Fibroblast of lung (primary cell): ENCODE measurements around the gene YIPF2.

ENCODE experiments used
- EZH2 ChIP-seq: IDR thresholded peaks from 2 replicates; pipeline ENCODE4 v1.5.1; 2012; ENCODE audit warnings: low read length, control low read depth, mild to moderate bottlenecking; ENCODE audit errors: missing control alignments
- TF ChIP-seq, protein P1 (sequence below), 2 donors: IDR thresholded peaks in 1 of 2; conservative IDR thresholded peaks in 1 of 2; 1 replicate in 1 of 2; 2 replicates in 1 of 2; pipeline ENCODE4 v1.5.1; 2011 to 2012; ENCODE audit warnings: low read length in 2 of 2, control low read depth in 1 of 2, inconsistent platforms in 1 of 2, low read depth in 1 of 2, mild to moderate bottlenecking in 1 of 2

DNA sequence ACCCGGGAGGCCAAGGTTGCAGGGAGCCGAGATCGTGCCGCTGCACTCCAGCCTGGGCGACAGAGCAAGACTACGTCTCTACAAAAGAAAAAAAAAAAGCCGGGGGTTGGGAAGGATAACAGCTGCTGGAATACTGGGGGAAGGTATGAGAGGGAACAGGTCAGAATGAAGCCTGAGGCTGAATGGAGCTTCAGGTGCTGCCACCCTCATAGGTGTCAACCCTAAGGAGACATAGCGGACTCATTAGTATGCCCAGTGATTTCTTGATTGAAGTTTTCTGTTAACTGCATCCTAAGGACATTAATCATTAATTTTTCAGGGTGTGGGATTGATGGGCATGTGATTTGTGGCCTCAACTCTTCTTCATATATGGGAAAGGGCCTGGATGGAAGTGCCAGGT is 38.4 kb upstream of the YIPF2 start:
- TF ChIP-seq, protein P1, sequence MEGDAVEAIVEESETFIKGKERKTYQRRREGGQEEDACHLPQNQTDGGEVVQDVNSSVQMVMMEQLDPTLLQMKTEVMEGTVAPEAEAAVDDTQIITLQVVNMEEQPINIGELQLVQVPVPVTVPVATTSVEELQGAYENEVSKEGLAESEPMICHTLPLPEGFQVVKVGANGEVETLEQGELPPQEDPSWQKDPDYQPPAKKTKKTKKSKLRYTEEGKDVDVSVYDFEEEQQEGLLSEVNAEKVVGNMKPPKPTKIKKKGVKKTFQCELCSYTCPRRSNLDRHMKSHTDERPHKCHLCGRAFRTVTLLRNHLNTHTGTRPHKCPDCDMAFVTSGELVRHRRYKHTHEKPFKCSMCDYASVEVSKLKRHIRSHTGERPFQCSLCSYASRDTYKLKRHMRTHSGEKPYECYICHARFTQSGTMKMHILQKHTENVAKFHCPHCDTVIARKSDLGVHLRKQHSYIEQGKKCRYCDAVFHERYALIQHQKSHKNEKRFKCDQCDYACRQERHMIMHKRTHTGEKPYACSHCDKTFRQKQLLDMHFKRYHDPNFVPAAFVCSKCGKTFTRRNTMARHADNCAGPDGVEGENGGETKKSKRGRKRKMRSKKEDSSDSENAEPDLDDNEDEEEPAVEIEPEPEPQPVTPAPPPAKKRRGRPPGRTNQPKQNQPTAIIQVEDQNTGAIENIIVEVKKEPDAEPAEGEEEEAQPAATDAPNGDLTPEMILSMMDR (conservative IDR thresholded peaks at IDR 0.05 in 1 of 2, IDR thresholded peaks at IDR 0.05 in 1 of 2; ENCODE audit: low read depth in 1 of 2, low read length in 2 of 2): no peak
- TF ChIP-seq EZH2: no peak
